BLaER1 (cell line): Measurements from ENCODE around the gene GSTM4.
A peak's percentile ranks its signal among the peaks of the same experiment; 100 is the strongest.

Experiments
- H3K27ac ChIP-seq: shearing (Covaris generic); formaldehyde crosslinking; 2 replicates; pipeline ENCODE4 v1.8.1; 2022
- H3K27me3 ChIP-seq: shearing (Covaris generic); formaldehyde crosslinking; 2 replicates; pipeline ENCODE4 v1.8.1; 2022
- H3K36me3 ChIP-seq: shearing (Covaris generic); formaldehyde crosslinking; 2 replicates; pipeline ENCODE4 v1.8.1; 2022
- H3K4me1 ChIP-seq: shearing (Covaris generic); formaldehyde crosslinking; 2 replicates; pipeline ENCODE4 v1.8.1; 2022
- H3K4me2 ChIP-seq: shearing (Covaris generic); formaldehyde crosslinking; 2 replicates; pipeline ENCODE4 v1.8.1; 2022
- H3K4me3 ChIP-seq: shearing (Covaris generic); formaldehyde crosslinking; 2 replicates; pipeline ENCODE4 v1.8.1; 2022
- H3K9ac ChIP-seq: shearing (Covaris generic); formaldehyde crosslinking; 2 replicates; pipeline ENCODE4 v1.8.1; 2022
- H3K9me3 ChIP-seq: shearing (Covaris generic); formaldehyde crosslinking; 2 replicates; pipeline ENCODE4 v1.8.1; 2022
- H4K20me1 ChIP-seq: shearing (Covaris generic); formaldehyde crosslinking; 2 replicates; pipeline ENCODE4 v1.8.1; 2022
- Cebpa-rat ChIP-seq: shearing (Covaris generic); IDR thresholded peaks from 2 replicates; pipeline ENCODE4 v1.8.1; 2022

GSTM4 gene

GRCh38 chr1:109636201-109636952 is 19.5 kb upstream of the GSTM4 start:
- Histone ChIP-seq H3K36me3 (peaks cover 15% of the 10 kb centered on the region), H3K27me3 (no peaks in the 10 kb centered on the region), H3K4me2 (no peak overlapping the region), H3K9me3 (no peaks in the 10 kb centered on the region), H3K4me3 (no peak overlapping the region), H3K9ac (no peak overlapping the region), H4K20me1 (0 out of 2 replicates have a peak, but pooled peaks cover 8% of the 10 kb centered on the region), H3K4me1 (peaks cover 37% of the 10 kb centered on the region), H3K27ac (no peak overlapping the region)
- no peak for TF ChIP-seq Cebpa-rat

- TF ChIP-seq Cebpa-rat: no peak
- peaks cover 31% of the 10 kb centered on the region for H3K4me1 ChIP-seq
- H3K4me2 ChIP-seq: no peak overlapping the region
- no peaks in the 10 kb centered on the region for H3K27me3 ChIP-seq
- H3K36me3 ChIP-seq: 0 out of 2 replicates have a peak, but pooled peaks cover 4% of the 10 kb centered on the region
- H4K20me1 ChIP-seq: no peaks in the 10 kb centered on the region
- H3K4me3 ChIP-seq: no peak overlapping the region
- no peak overlapping the region for H3K27ac ChIP-seq
- no peak overlapping the region for H3K9ac ChIP-seq
- no peaks in the 10 kb centered on the region for H3K9me3 ChIP-seq
Observed at GRCh38 chr1:109637446-109637845, 18.5 kb upstream of the GSTM4 start.

DNA sequence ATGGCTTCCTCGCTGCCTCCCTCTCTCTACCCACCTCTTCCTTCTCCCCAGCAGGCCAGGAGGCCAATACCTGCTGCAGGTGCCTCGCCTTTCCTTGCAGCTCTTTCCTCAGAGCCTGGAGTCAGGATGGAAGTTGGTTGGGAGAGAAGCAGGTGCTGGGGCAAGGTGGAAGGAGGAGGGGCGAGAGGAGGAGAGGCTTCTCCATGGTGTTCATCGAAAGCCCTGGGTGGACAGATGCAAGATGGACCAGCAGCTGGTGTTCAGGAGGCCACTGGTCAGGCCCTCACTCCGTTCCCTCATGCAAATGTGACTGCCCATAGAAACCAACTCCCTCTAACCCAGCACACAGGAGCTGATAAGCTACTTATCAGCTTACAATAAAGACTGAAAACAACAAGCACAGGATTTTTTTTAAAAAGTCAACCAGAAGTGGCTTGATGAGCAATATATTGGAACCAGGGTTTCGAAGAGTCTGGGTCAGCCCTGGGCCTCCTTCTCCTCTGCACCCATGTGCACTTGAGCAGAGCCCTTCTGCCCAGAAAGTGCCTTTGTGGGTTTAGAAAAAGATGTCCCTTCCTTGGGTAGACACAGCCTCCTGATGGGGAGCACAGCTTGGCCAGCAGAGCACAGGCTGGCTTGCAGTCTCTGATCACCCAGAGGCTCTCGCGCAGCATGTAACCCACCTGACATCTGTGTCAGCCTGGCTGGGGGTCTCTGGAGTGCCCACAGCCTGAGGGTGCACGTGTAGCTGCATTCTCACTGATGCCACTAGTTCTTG is 16.6 kb upstream of the GSTM4 start:
- Histone ChIP-seq H3K4me3 (no peak overlapping the region), H3K9ac (no peak overlapping the region), H3K4me2 (no peak overlapping the region), H3K27me3 (no peaks in the 10 kb centered on the region), H3K27ac (no peak overlapping the region), H3K9me3 (no peaks in the 10 kb centered on the region), H4K20me1 (no peaks in the 10 kb centered on the region), H3K4me1 (peaks cover 41% of the 10 kb centered on the region), H3K36me3 (no peaks in the 10 kb centered on the region)
- TF ChIP-seq Cebpa-rat: no peak

GRCh38 chr1:109639841-109640184 is 16.1 kb upstream of the GSTM4 start:
- Histone ChIP-seq H3K4me1 (peaks cover 36% of the 10 kb centered on the region), H3K9me3 (no peaks in the 10 kb centered on the region), H3K36me3 (no peaks in the 10 kb centered on the region), H3K27me3 (no peaks in the 10 kb centered on the region), H4K20me1 (no peaks in the 10 kb centered on the region), H3K27ac (no peak overlapping the region), H3K4me3 (no peak overlapping the region), H3K4me2 (no peak overlapping the region), H3K9ac (no peak overlapping the region)
- no peak for TF ChIP-seq Cebpa-rat

GRCh38 chr1:109640285-109640865 is 15.5 kb upstream of the GSTM4 start:
- Histone ChIP-seq H3K27me3 (no peaks in the 10 kb centered on the region), H3K9me3 (no peaks in the 10 kb centered on the region), H3K9ac (no peak overlapping the region), H3K4me1 (peaks cover 32% of the 10 kb centered on the region), H3K4me2 (no peak overlapping the region), H3K36me3 (no peaks in the 10 kb centered on the region), H4K20me1 (no peaks in the 10 kb centered on the region), H3K27ac (no peak overlapping the region), H3K4me3 (no peak overlapping the region)
- TF ChIP-seq Cebpa-rat: no peak

DNA sequence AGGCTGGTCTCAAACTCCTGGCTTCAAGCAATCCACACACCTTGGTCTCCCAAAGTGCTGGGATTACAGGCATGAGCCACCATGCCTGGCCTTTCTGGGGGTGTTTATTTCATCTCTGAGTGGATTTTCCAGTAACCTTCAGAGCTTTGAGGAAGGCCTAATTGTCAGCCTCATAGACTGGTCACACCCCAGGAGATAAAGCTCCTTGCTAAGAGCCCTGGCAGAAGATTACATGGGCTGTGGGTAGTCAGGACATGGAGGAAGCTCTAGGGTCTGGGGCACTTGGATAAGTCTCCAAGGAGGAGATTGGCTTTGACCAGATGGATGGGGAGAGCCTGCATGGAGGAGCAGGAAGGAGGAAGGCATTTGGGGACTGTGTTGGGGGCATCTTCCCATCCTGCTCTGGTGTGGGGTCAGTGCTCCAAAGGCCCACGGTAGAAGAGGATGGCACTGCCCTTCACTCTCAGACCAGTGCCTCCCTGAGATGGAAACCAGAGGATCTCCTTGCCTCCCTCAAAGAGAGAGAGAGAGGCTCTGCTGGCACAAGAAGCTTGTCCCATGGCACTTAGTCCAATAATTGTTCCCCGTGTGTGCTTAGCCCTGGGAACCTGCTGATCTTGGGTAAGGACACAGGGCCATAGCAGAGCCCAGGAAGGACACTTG is 14.7 kb upstream of the GSTM4 start:
- peaks cover 30% of the 10 kb centered on the region for H3K4me1 ChIP-seq
- no peak overlapping the region for H3K27ac ChIP-seq
- H4K20me1 ChIP-seq: no peaks in the 10 kb centered on the region
- TF ChIP-seq Cebpa-rat: no peak
- H3K27me3 ChIP-seq: no peaks in the 10 kb centered on the region
- H3K9me3 ChIP-seq: no peaks in the 10 kb centered on the region
- no peak overlapping the region for H3K9ac ChIP-seq
- H3K4me2 ChIP-seq: no peak overlapping the region
- H3K36me3 ChIP-seq: no peaks in the 10 kb centered on the region
- H3K4me3 ChIP-seq: no peak overlapping the region

- Histone ChIP-seq H3K4me1 (peaks cover 24% of the 10 kb centered on the region), H3K4me3 (no peak overlapping the region), H4K20me1 (no peaks in the 10 kb centered on the region), H3K9ac (no peak overlapping the region), H3K27me3 (no peaks in the 10 kb centered on the region), H3K4me2 (no peak overlapping the region), H3K9me3 (no peaks in the 10 kb centered on the region), H3K27ac (no peak overlapping the region), H3K36me3 (no peaks in the 10 kb centered on the region)
- no peak for TF ChIP-seq Cebpa-rat
Observed at GRCh38 chr1:109641861-109642260, 14.0 kb upstream of the GSTM4 start.

DNA sequence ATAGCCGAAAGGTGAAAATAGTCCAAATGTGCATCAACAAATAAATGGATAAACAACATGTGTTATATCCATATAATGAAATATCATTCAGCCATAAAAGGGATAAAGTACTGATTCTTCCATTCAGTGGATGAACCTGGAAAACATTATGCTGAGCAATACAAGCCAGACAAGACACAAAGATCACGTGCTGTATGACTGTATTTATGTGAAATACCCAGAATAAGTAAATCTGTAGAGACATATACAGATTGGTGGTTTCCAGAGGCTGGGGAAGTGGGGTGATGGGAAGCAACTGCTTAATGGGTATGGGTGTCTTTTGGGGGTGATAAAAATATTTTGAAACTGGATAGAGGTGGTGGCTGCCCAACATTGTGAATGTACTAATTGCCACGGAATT is 13.3 kb upstream of the GSTM4 start:
- no peaks in the 10 kb centered on the region for H3K36me3 ChIP-seq
- H3K4me1 ChIP-seq: peaks cover 24% of the 10 kb centered on the region
- no peak overlapping the region for H3K27ac ChIP-seq
- H3K9me3 ChIP-seq: no peaks in the 10 kb centered on the region
- H4K20me1 ChIP-seq: no peaks in the 10 kb centered on the region
- H3K27me3 ChIP-seq: no peaks in the 10 kb centered on the region
- H3K4me2 ChIP-seq: peak overlapping the region; percentile 67; the same call in 1 of the 2 replicates
- no peak overlapping the region for H3K4me3 ChIP-seq
- no peak for TF ChIP-seq Cebpa-rat
- no peak overlapping the region for H3K9ac ChIP-seq

- no peaks in the 10 kb centered on the region for H3K27me3 ChIP-seq
- peak overlapping the region; percentile 52; the same call in 1 of the 2 replicates for H3K27ac ChIP-seq
- H3K4me3 ChIP-seq: no peak overlapping the region
- H3K4me2 ChIP-seq: peak overlapping the region; percentile 67
- peaks cover 24% of the 10 kb centered on the region for H3K4me1 ChIP-seq
- no peaks in the 10 kb centered on the region for H3K36me3 ChIP-seq
- no peak for TF ChIP-seq Cebpa-rat
- no peaks in the 10 kb centered on the region for H4K20me1 ChIP-seq
- no peaks in the 10 kb centered on the region for H3K9me3 ChIP-seq
- peak overlapping the region; percentile 58 for H3K9ac ChIP-seq
Observed at GRCh38 chr1:109643385-109644230, 12.3 kb upstream of the GSTM4 start.
